OCI-LY1 (cell line): ENCODE measurements around the gene GBE1.

Source experiments
- CTCF ChIP-seq: fragments of 200-600 bp; sonication (generic), shearing (Covaris generic); IDR thresholded peaks from 2 replicates; pipeline ENCODE4 v1.5.1; 2017; ENCODE audit warnings: mild to moderate bottlenecking, antibody characterized with exemption, low read length, moderate library complexity, mixed read lengths
- EZH2 ChIP-seq: fragments of 200-600 bp; sonication (generic), shearing (Covaris generic); IDR thresholded peaks from 2 replicates; pipeline ENCODE4 v1.8.0; 2017; ENCODE audit warnings: borderline replicate concordance, mixed run types, mild to moderate bottlenecking, antibody characterized with exemption, low read length, moderate library complexity, mixed read lengths

GRCh38 chr3:81760924-81761903 lies at the start of gene GBE1:
- TF ChIP-seq EZH2 (no peak), CTCF (peak; percentile 47)
